GM19328 (cell line): ENCODE data around the gene NRG2.

ENCODE experiments used
- ATAC-seq: cut with Tn5 transposase; IDR thresholded peaks from one replicate; pipeline ENCODE4 v1.9.1; 2021; ENCODE audit warnings: mild to moderate bottlenecking, moderate library complexity; ENCODE audit not compliant: unreplicated experiment

The NRG2 gene

GRCh38 chr5:139910901-139911300 lies 132.2 kb downstream of the NRG2 start:
- no peak for ATAC-seq

- no peak for ATAC-seq
These were observed 133.1 kb downstream of the NRG2 start for GRCh38 chr5:139910036-139910435.

DNA sequence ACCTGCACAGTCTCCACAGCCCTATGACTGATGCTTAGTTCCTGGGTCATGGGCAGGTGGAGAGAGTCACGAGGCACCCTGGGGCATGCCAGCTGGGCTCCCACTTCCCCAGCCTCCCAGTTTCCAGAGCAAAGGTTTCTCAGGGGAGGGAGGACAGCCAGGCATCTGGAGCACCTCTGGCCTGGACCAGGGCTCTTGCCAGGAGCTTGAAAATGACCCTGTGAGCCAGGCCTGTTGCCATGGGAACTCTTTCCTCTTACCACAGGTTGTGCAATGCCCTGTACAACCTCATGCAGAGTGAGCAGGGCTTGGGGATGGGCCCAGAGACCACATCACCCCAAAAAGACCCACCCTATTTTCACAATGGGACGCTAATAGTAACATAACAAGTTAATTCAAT lies 134.3 kb downstream of the NRG2 start:
- ATAC-seq = no peak

DNA sequence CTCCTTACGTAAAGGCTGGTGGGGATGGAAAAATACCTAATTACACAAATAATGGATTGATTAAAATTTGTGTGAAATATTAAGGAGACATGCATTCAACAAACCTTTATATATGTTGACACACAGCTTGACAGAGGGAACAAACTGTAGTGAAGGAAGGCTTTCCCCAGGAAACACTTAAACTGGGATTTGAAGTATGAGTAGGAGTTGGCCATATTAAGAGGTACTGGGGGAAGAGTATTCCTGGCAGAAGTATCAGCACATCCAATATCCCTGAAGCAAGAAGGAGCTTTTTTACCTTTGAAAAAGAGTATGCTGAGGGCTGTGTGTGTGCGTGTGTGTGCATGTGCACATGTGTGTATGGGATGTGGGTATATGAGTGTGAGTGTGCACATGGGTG lies 136.4 kb downstream of the NRG2 start:
- ATAC-seq = no peak

- ATAC-seq = no peak
These were observed 138.1 kb downstream of the NRG2 start for GRCh38 chr5:139904816-139905661.

- ATAC-seq = no peak
These were observed 138.6 kb downstream of the NRG2 start for GRCh38 chr5:139904566-139904815.

DNA sequence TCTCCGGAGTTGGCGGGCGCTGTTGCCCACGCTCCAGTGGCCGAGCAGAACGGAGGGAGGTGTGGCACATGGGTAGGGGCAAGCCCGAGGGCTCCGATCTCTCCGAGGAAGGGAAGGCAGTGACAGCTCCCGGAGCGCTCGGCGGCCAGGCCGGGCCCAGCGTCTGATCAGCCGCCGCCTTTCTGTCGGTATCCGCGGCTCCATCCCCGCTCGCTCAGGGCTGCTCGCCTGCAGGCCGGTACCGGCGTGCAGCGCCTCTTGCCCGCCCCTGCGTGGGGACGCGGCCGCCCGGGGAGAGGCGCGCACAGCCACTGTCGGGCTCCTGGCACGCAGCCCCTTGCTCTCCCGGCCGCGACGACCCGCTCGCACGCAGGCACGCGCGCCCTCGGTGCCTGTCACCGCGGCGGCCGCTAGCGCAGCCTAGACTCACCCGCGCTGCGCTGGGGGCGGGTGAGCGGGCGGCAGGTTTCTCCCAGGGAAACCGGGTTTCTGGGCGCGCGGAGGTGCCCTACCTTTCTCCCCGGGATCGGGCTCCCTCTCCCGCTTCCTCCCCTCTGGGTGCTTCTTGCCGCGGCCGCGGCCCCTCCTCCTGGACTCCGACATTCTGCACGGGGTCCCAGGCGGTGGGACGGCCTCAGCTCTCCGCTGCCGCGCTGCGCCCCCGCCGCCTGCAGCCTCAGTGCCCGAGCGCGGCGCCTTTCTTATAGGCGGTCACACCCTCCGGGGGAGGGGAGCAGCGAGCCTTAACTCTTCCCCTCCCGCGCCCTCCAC lies 139.1 kb downstream of the NRG2 start:
- ATAC-seq = no peak

GRCh38 chr5:139903450-139903794 lies 139.7 kb downstream of the NRG2 start:
- ATAC-seq = no peak

DNA sequence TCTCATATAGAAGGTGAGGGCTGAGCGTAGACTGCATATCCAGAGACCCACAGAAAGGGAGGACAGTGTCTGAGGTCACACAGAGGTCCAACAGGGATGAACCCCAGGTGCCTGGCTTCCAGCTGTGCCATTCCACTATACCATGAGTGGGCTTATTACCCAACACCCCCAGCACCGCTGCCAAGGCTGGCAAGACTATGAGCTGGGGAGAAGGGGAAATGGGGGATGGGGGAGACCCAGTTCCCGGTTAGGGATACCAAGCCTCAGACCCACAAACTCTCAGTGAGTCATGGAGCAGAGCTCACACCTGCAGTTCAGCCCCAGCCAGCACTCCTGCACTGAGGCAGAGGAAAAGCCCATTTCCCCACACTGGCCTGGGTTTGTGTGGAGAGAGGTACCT lies 141.1 kb downstream of the NRG2 start:
- no peak for ATAC-seq

GRCh38 chr5:139901251-139901575 lies 141.9 kb downstream of the NRG2 start:
- no peak for ATAC-seq

DNA sequence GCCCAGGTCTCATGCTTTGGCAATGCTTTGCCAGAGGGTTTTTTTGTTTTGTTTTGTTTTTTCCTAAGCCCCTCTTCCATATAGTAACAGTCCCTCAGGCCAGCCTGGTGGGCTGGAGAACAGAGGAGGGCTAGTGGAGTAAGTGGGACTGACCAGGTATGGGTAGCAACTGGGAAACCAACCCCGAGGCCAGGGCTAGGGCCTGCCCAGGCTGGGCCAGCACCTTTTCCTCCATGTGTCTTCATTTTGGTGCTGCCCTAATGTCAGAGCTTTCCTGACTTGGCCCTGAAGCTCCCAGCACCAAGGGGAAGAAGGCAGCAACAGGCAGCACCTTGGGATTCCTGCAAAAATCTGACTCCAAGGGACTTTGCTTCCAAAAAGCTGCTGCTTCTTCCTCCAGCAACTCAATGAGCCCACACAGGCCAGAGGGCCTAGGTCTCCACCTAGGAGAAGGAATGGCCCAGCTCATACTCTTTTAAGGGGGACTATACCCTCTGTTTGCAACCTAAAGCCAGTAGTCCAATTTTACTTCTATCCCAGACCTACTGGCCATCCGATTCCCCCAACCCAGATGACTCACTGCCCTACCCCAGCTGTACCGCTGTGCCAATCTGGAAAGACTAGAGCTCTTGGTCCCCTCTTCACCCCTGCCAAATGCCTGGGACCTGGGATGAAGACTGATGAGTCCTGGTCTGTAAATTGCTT lies 142.4 kb downstream of the NRG2 start:
- ATAC-seq = no peak

DNA sequence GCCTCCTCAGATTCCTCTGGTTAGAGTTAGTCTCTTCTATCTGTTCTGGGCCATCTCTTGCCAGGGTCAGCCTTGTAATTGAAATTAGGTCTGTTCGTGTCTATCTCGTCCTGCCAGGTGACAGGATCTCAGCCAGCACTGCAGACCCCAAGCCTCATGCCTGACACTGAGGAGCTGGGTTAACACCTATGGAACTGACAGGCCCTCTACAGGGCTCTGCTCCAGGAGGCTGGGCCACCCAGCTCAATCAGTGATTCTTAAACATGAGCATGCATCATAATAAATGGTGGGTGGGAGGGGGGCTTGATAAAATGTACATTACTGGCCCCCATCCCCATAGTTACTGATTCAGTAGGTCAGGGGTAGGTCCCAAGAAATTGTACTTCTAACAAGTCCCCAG lies 144.1 kb downstream of the NRG2 start:
- ATAC-seq = no peak

GRCh38 chr5:139897982-139898381 lies 145.1 kb downstream of the NRG2 start:
- no peak for ATAC-seq

GRCh38 chr5:139897342-139897741 lies 145.8 kb downstream of the NRG2 start:
- ATAC-seq = no peak

GRCh38 chr5:139896718-139897117 lies 146.4 kb downstream of the NRG2 start:
- no peak for ATAC-seq

- no peak for ATAC-seq
These were observed 147.5 kb downstream of the NRG2 start for GRCh38 chr5:139895647-139896046.

GRCh38 chr5:139895046-139895445 lies 148.1 kb downstream of the NRG2 start:
- ATAC-seq = no peak

DNA sequence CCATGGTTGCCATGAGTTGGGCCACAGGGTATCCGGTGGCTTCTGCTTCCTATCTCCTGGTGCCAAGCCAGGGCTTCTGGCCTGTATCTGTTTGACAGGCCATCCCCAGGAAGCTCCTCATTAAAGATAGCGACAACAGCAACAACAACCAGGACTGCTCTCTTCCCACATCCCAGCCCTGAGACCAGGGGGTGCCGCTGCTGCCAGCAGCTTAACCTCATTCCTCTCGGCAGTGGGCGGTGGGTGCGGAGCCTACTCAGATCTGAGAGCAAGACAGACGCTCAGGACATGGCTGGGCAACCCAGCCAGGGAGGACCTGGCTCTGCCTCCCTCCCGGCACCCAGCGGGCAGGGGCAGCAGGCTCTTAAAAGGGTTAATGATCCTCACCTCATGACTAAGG lies 149.2 kb downstream of the NRG2 start:
- ATAC-seq = no peak

DNA sequence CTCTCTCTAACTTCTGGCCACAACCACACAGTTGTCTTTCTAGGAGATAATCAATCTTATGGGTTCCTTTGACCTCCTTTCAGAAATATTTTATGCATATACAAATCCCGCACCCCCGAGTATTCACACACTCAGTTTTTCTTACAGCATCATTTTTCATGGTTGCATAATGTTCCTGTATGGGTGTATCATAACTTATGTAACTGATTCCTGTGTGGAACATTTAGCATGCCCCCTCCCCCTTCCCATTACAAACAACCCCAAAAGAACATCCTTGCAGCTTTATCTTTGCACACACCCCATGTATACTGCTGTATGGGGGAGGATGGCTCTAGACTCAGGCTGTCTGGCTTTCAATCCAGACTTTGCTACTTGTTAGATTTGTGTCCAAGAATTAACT lies 153.7 kb downstream of the NRG2 start:
- ATAC-seq = no peak

DNA sequence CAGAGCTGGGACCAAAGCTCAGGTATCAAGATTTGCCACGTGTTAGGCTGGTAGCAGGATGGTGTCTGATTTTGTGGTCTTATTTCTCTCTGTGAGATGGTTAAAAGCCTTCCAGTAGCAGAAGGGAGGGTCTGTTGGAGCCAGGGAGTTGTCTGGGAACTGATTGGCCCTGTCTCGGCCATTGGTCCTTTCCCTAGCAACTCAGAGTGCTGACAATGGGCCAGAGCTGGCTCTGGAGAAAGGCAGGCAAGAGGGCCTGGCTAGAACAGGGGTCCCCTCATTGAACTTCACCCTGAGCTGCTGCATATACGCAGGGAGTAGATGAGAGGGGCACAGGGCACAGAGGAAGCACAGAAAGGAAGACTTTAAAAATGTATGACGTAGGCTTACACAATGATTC lies 154.7 kb downstream of the NRG2 start:
- no peak for ATAC-seq

DNA sequence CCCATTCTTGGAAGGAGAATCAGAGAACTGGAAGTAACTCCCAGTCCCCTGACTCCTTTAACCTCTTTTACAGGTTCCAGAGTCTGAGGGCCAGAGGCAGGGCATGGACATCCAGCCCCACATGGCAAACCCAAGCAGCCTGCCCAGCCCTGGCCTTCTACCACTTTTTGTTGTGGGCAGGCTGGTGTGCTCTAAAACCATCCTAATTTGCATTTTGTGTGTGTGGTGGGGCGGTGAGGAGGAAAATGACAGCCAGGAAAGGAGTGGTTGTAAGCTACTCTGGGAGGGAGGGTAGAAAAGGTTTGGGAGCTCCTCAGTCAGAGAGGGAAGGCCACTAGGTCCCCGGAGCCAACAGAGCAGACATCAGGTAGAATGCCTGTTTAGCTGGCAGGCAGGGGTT lies 156.9 kb downstream of the NRG2 start:
- no peak for ATAC-seq

- no peak for ATAC-seq
These were observed 157.3 kb downstream of the NRG2 start for GRCh38 chr5:139885857-139886208.
